Keratinocyte (primary cell): Measurements from ENCODE around the gene ATP1B2. TPM values are rescaled to one million over a fixed set of nuclear protein-coding genes. Genes with fewer than 3 reads are reported as not detected.

Source experiments
- DNase-seq: peaks from one replicate; pipeline ENCODE4 v3.0.0-alpha.2; 2011; ENCODE audit warnings: low read depth, missing footprints, low spot score
- FAIRE-seq: peaks from 2 replicates; lab custom pipeline; 2011; peaks lifted over from hg19 to GRCh38; lab: Jason Lieb, UNC
- H2AFZ ChIP-seq: 2 replicates; pipeline ENCODE4 v1.6.0; 2012; ENCODE audit warnings: low read length, control low read depth, inconsistent platforms; ENCODE audit not compliant: control insufficient read depth
- H3K27ac ChIP-seq: 2 replicates; pipeline ENCODE4 v1.5.1; 2011; ENCODE audit warnings: low read length; ENCODE audit not compliant: control insufficient read depth, insufficient read depth
- H3K27me3 ChIP-seq: 3 replicates; pipeline ENCODE4 v1.6.0; 2011; ENCODE audit warnings: low read length; ENCODE audit not compliant: control insufficient read depth, insufficient read depth; ENCODE audit errors: extremely low read depth
- H3K36me3 ChIP-seq, 2 experiments: 2 replicates in 1 of 2; 3 replicates in 1 of 2; pipeline ENCODE4 v1.5.1; 2011; ENCODE audit warnings: low read length in 2 of 2, mild to moderate bottlenecking in 1 of 2; ENCODE audit not compliant: control insufficient read depth in 2 of 2, insufficient read depth in 2 of 2; ENCODE audit errors: extremely low read depth in 1 of 2
- H3K4me1 ChIP-seq: 3 replicates; pipeline ENCODE4 v1.5.1; 2011; ENCODE audit warnings: low read length; ENCODE audit not compliant: control insufficient read depth, insufficient read depth; ENCODE audit errors: extremely low read depth
- H3K4me2 ChIP-seq: 3 replicates; pipeline ENCODE4 v1.6.0; 2011; ENCODE audit warnings: low read depth, low read length; ENCODE audit not compliant: control insufficient read depth, insufficient read depth; ENCODE audit errors: extremely low read depth
- H3K4me3 ChIP-seq, 3 experiments: fragments of 200-600 bp in 1 of 3; sonication (generic) in 1 of 3; 2 replicates in 2 of 3; 3 replicates in 1 of 3; pipeline ENCODE4 v1.5.1; 2011 to 2016; ENCODE audit warnings: low read length in 3 of 3, mild to moderate bottlenecking in 3 of 3, control low read depth in 2 of 3, inconsistent platforms in 1 of 3, low read depth in 1 of 3, mixed read lengths in 1 of 3, mixed run types in 1 of 3, moderate library complexity in 1 of 3; ENCODE audit not compliant: control insufficient read depth in 2 of 3, insufficient read depth in 2 of 3; ENCODE audit errors: extremely low read depth in 1 of 3
- H3K79me2 ChIP-seq: 2 replicates; pipeline ENCODE4 v1.6.0; 2012; ENCODE audit warnings: low read length; ENCODE audit not compliant: control insufficient read depth, insufficient read depth
- H3K9ac ChIP-seq: 3 replicates; pipeline ENCODE4 v1.6.0; 2011; ENCODE audit warnings: low read length; ENCODE audit not compliant: control insufficient read depth, insufficient read depth; ENCODE audit errors: extremely low read depth
- H3K9me1 ChIP-seq: 3 replicates; pipeline ENCODE4 v1.6.0; 2011; ENCODE audit warnings: low read length; ENCODE audit not compliant: control insufficient read depth, insufficient read depth; ENCODE audit errors: extremely low read depth
- H3K9me3 ChIP-seq: 2 replicates; pipeline ENCODE4 v1.5.1; 2012; ENCODE audit warnings: low read depth, low read length; ENCODE audit not compliant: control insufficient read depth
- H4K20me1 ChIP-seq: 3 replicates; pipeline ENCODE4 v1.6.0; 2011; ENCODE audit warnings: low read length; ENCODE audit not compliant: control insufficient read depth, insufficient read depth; ENCODE audit errors: extremely low read depth
- EZH2 ChIP-seq: IDR thresholded peaks from one replicate; pipeline ENCODE4 v1.6.1; 2012; ENCODE audit warnings: inconsistent platforms, mild to moderate bottlenecking, low read length, moderate library complexity
- dilution Hi-C: fragments of 300-500 bp; cut with MboI; formaldehyde crosslinking; loops from one replicate; pipeline ENCODE4 v1.7.0; 2020; ENCODE audit warnings: low sequenced_read_pairs; ENCODE audit not compliant: extremely low pct_ligation_motif_present
- polyA plus RNA-seq, 5 experiments: library from polyadenylated mRNA; depleted of rRNA in 3 of 5; stranded (reverse) in 3 of 5; stranded (forward) in 1 of 5; unstranded in 1 of 5; fragments of >200 nt; gene quantifications; 1 replicate in 1 of 5; 2 replicates in 3 of 5; 3 replicates in 1 of 5; pipeline versions ENCODE4 v1.2.1 to v1.2.3, GENCODE V29; 2011 to 2012; ENCODE audit warnings: missing spikeins in 2 of 5, low read depth in 1 of 5, low replicate concordance in 1 of 5
- TF ChIP-seq, protein P1 (sequence below), 3 experiments: IDR thresholded peaks in 1 of 3; conservative IDR thresholded peaks in 1 of 3; optimal IDR thresholded peaks in 1 of 3; 2 replicates in 2 of 3; 3 replicates in 1 of 3; pipeline versions ENCODE3 to v1.5.1; 2011; ENCODE audit warnings: low read length in 3 of 3, mild to moderate bottlenecking in 3 of 3, moderate library complexity in 2 of 3, control low read depth in 1 of 3, inconsistent platforms in 1 of 3; ENCODE audit not compliant: insufficient read depth in 2 of 3; ENCODE audit errors: extremely low read depth in 1 of 3

The ATP1B2 gene
- polyA plus RNA-seq, 1 donor (not counting 4 experiments of a cell fraction or from before 2014, with no cell fraction given): not detected

DNA sequence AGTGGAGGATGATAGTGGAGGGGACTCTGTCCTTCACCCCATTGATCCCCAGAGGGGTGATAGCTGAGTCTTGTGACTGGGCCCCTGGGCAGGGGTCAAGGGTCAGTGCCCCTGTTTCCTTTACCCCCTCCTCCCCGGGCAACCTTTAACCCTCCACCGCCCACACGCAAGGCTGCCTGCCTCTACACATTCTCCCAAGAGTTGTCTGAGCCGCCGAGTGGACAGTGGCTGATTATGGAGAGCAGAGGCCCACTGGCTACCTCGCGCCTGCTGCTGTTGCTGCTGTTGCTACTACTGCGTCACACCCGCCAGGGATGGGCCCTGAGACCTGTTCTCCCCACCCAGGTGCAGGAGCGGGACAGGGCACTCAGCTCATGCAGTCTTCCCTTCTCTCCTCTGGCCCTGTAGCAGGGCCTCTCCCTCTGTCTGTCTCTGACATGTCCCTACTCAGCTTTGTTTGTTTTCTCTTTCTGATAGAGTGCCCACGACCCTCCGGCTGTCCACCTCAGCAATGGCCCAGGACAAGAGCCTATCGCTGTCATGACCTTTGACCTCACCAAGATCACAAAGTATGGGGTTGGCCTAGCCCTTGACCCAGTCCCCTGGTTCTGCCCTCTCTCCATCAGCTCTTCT lies 20.7 kb upstream of the ATP1B2 start, which contains the start of gene SHBG:
SHBG (plus strand) TSS at position 197 of the 633 bp plus-strand sequence; CDS start at position 235, 38 bp downstream.
- peaks cover 3% of the 10 kb centered on the region for H3K4me1 ChIP-seq
- H3K36me3 ChIP-seq: no peaks in the 10 kb centered on the region
- no peak within 1 kb of the TSS for H3K4me3 ChIP-seq
- H3K9me3 ChIP-seq: no peaks in the 10 kb centered on the region
- H3K9ac ChIP-seq: no peak within 1 kb of the TSS
- H2AFZ ChIP-seq: no peak within 1 kb of the TSS
- dilution Hi-C loops: no loop called here
- TF ChIP-seq, protein P1, sequence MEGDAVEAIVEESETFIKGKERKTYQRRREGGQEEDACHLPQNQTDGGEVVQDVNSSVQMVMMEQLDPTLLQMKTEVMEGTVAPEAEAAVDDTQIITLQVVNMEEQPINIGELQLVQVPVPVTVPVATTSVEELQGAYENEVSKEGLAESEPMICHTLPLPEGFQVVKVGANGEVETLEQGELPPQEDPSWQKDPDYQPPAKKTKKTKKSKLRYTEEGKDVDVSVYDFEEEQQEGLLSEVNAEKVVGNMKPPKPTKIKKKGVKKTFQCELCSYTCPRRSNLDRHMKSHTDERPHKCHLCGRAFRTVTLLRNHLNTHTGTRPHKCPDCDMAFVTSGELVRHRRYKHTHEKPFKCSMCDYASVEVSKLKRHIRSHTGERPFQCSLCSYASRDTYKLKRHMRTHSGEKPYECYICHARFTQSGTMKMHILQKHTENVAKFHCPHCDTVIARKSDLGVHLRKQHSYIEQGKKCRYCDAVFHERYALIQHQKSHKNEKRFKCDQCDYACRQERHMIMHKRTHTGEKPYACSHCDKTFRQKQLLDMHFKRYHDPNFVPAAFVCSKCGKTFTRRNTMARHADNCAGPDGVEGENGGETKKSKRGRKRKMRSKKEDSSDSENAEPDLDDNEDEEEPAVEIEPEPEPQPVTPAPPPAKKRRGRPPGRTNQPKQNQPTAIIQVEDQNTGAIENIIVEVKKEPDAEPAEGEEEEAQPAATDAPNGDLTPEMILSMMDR (optimal IDR thresholded peaks at IDR 0.05 in 1 of 3, IDR thresholded peaks at IDR 0.05 in 1 of 3, conservative IDR thresholded peaks at IDR 0.05 in 1 of 3; ENCODE audit: extremely low read depth in 1 of 3, insufficient read depth in 2 of 3, low read length in 3 of 3): no peak
- no peak for TF ChIP-seq EZH2
- peaks cover 2% of the 10 kb centered on the region for H3K79me2 ChIP-seq
- no peaks in the 10 kb centered on the region for H4K20me1 ChIP-seq
- H3K9me1 ChIP-seq: no peaks in the 10 kb centered on the region
- no peaks in the 10 kb centered on the region for H3K27me3 ChIP-seq
- no peak within 1 kb of the TSS for H3K27ac ChIP-seq
- FAIRE-seq (no peak), DNase-seq (no peak)
- H3K4me2 ChIP-seq: no peak within 1 kb of the TSS

DNA sequence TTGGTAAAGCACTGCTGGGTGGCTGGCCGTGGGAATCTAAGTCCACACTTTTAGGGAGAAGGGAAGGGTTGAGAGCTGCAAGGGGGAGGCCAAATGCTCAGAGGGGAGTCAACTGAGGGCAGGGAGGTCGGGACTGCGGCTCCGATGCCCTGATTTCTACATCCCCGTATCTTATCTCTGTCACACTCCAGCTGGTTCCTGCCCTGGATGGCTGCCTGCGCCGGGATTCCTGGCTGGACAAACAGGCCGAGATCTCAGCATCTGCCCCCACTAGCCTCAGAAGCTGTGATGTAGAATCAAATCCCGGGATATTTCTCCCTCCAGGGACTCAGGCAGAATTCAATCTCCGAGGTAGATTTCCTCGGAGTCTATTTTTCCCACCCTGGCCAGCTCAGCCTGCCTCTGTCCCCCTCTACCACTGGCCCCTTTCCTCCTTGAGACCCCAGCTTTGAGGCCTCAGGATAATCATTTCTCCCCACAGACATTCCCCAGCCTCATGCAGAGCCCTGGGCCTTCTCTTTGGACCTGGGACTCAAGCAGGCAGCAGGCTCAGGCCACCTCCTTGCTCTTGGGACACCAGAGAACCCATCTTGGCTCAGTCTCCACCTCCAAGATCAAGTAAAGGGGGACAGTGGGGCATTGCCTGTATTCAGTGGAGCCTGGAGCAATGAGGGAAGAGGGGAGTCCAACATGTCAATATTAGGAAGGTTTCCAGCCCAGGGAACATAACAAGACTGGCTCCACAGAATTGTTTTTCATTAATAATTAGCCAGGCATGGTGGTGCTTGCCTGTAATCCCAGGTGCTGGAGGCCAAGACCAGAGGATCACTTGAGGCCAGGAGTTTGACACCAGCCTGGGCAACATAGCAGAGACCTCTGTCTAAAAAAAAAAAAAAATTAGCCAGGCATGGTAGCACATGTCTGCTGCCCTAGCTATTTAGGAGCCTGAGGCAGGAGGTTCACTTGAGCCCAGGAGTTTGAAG lies 19.0 kb upstream of the ATP1B2 start:
- no peaks in the 10 kb centered on the region for H3K27me3 ChIP-seq
- FAIRE-seq: no peak
- TF ChIP-seq EZH2: no peak
- TF ChIP-seq, protein P1 (optimal IDR thresholded peaks at IDR 0.05 in 1 of 3, IDR thresholded peaks at IDR 0.05 in 1 of 3, conservative IDR thresholded peaks at IDR 0.05 in 1 of 3; ENCODE audit: extremely low read depth in 1 of 3, insufficient read depth in 2 of 3, low read length in 3 of 3): no peak
- no peak overlapping the region for H2AFZ ChIP-seq
- H3K4me1 ChIP-seq: peaks cover 3% of the 10 kb centered on the region
- H3K9me3 ChIP-seq: no peaks in the 10 kb centered on the region
- DNase-seq: no peak
- no peaks in the 10 kb centered on the region for H3K9me1 ChIP-seq
- H3K36me3 ChIP-seq: no peaks in the 10 kb centered on the region
- H3K27ac ChIP-seq: no peak overlapping the region
- dilution Hi-C loops: no loop called here
- no peaks in the 10 kb centered on the region for H4K20me1 ChIP-seq
- H3K4me2 ChIP-seq: no peak overlapping the region
- no peak overlapping the region for H3K9ac ChIP-seq
- no peak overlapping the region for H3K4me3 ChIP-seq
- H3K79me2 ChIP-seq: peaks cover 2% of the 10 kb centered on the region
